ENCODE results near the gene NOP53.
"Not testable (repeated sequence)": the region's sequence is repeated elsewhere in the genome, so short reads cannot be mapped to it uniquely, and the experiment has no call there.

Gene NOP53

DNA sequence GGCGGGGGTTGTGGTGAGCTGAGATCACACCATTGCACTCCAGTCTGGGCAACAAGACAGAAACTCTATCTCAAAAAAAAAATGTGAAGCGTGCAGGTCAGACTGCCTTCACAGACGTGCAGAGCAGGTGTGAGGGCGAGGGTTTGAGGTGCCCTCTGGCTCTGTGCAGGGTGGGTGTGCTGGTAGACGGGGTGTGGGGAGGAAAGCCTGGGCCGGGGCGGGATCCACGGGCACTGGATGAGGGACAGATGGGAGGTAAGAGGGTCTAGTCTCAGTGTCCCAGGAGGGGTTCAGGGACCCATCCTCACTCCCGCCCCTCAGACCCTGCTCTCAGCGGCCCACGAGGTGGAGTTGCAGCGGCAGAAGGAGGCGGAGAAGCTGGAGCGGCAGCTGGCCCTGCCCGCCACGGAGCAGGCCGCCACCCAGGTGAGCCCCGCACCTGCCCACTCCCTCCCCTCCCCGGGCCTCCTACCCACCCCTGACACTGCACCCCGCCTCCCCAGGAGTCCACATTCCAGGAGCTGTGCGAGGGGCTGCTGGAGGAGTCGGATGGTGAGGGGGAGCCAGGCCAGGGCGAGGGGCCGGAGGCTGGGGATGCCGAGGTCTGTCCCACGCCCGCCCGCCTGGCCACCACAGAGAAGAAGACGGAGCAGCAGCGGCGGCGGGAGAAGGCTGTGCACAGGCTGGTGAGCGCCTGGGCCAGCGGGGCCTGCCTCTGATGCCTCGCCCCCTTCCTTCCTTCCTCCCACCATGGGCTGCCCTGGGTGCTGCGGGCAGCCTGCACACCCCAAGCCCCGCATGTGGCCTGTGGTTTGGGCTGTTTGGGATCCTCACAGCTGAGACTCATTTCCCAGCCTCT is 9.1 kb downstream of the NOP53 start:
- no peak for DNase-seq (ENCODE audit: low read depth)

DNA sequence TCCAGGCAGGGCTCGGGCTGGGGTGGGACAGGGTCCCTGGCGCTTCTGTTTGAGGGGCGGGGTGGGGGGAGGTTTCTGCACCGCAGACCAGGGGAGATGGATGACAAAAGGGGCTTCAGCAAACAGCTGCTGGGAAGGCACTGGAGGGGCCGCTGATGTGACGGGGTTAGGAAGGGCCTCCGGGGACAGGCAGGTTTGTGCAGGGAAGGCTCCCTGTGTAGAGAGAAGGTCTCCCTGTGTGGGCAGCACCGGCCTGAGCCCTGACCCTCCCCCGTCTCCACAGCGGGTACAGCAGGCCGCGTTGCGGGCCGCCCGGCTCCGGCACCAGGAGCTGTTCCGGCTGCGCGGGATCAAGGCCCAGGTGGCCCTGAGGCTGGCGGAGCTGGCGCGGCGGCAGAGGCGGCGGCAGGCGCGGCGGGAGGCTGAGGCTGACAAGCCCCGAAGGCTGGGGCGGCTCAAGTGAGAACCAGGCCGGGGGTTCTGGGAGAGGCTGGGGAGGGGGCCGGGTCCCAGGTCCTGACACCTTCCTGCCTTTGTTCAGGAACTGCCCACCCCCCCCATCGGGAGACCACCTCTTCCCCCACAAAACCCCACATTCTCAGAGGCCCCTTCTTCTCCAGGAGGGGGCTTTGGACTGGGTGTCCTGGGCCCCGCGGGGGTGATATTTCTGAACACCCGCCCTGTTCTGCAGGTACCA is 9.9 kb downstream of the NOP53 start:
- DNase-seq (ENCODE audit: low read depth) = no peak

- no peak for DNase-seq (ENCODE audit: low read depth)
These were observed 10.6 kb downstream of the NOP53 start for GRCh38 chr19:47755762-47756626.

DNA sequence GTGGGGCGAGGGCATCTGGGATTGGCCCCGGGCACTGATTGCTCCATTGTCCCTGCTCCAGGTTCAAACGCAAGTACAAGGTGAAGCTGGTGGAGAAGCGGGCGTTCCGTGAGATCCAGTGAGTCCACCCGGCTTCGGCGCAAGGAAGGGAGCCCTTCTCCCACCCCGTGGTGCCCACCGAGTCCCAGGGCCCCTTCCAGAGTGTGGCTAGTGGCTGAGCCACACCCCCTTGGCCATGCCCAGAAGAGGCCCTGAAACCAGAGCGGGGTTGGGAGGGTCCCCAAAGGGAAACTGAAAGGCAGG is 11.2 kb downstream of the NOP53 start:
- DNase-seq (ENCODE audit: low read depth) = no peak

- DNase-seq (ENCODE audit: low read depth) = no peak
These were observed 11.7 kb downstream of the NOP53 start for GRCh38 chr19:47756953-47757608.

GRCh38 chr19:47757617-47758442 is 12.5 kb downstream of the NOP53 start:
- DNase-seq (ENCODE audit: low read depth) = no peak

DNA sequence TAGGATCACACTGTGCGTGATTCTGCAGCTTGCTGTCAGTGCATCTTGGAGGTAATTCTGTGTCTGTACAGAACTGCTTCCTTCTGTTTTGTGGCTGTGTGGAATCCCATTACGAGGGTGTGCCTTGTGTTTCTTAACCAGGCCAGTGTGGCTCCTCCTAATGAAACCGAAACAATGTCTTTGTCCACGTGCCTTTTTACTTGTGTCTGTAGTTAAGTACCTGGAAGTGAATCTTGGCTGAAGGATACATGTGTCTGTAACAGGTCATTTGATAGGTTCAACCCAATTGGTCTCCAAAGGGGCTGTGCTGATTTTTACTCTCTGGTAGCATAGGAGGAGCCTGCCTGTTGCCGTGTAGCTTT is 13.1 kb downstream of the NOP53 start:
- DNase-seq (ENCODE audit: low read depth) = no peak

DNA sequence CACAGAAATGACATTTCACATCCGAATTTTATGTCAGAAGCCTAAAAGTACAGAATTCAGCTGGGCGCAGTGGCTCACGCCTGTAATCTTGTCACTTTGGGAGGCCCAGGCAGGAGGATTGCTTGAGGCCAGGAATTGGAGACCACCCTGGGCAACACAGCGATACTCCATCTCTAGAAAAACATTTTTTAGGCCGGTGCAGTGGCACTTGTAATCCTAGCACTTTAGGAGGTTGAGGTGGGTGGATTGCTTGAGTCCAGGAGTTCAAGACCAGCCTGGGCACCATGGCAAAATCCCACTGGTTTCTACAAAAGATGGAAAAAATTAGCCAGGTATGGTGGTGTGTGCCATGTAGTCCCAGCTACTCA is 15.3 kb downstream of the NOP53 start:
- no peak for DNase-seq (ENCODE audit: low read depth)

- no peak for DNase-seq (ENCODE audit: low read depth)
These were observed 16.2 kb downstream of the NOP53 start for GRCh38 chr19:47761566-47761965.

DNA sequence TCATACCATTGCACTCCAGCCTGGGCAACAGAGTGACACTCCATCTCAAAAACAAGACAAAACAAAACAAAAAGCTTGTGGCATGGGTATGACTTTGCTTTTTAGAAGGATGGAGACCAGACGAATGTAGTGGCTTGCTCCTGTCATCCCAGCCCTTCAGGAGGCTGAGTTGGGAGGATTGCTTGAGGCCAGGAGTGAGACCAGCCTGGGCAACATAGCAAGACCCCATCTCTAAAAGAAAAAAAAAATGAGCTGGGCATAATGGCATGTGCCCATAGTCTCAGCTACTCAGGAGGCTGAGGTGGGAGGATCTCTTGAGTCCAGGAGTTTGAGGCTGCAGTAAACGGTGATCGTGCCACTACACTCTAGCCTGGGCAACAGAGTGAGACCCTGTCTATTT is 16.8 kb downstream of the NOP53 start:
- no peak for DNase-seq (ENCODE audit: low read depth)

GRCh38 chr19:47762615-47763308 is 17.4 kb downstream of the NOP53 start:
- DNase-seq (ENCODE audit: low read depth) = no peak

- not testable (repeated sequence) for DNase-seq (ENCODE audit: low read depth)
These were observed 19.4 kb downstream of the NOP53 start for GRCh38 chr19:47764705-47765104.

GRCh38 chr19:47765523-47766358 is 20.4 kb downstream of the NOP53 start:
- DNase-seq (ENCODE audit: low read depth) = no peak

- no peak for DNase-seq (ENCODE audit: low read depth)
These were observed 20.9 kb downstream of the NOP53 start for GRCh38 chr19:47766359-47766620.

DNA sequence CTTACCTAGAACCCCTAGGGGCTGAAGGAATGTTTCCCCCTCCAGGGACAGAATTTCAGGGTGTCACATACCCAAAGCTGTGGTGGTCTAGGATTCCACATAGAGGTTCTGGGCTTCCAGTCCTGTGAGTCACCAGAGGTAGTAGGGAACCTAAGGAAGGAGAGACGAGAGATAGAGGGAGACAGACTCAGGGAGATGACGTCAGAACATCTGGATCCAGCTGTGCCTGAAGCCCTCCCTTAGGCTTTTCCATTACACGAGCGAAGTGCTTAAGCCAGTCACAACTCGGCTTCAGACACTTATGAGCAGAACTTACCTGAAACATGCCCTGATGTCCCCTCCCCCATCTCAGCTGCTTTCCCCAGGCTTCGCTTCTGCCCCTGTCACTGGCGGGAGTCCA is 21.3 kb downstream of the NOP53 start:
- no peak for DNase-seq (ENCODE audit: low read depth)

- no peak for DNase-seq (ENCODE audit: low read depth)
These were observed 22.0 kb downstream of the NOP53 start for GRCh38 chr19:47767349-47767748.

DNA sequence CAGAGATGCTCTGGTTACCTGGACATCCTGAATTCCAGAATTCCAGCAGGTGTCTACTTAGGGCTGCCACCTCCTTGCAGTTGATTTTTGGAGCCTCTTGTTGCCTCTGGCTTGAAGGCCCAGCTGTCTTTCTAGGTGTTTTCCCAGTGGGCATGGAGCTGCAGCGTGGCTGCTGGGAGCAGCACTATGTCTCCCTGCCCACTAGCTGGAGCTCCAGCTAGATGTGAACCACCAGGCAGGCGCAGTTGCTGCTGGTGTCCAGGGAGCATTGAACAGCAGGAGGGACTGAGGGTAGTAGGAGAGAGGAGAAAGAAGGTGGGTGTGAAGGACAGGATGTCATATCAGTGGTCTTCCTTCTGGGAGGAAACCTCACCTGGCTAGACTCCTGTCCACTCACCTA is 23.3 kb downstream of the NOP53 start:
- DNase-seq (ENCODE audit: low read depth) = no peak

GRCh38 chr19:47769534-47769933 is 24.2 kb downstream of the NOP53 start:
- DNase-seq (ENCODE audit: low read depth) = no peak

DNA sequence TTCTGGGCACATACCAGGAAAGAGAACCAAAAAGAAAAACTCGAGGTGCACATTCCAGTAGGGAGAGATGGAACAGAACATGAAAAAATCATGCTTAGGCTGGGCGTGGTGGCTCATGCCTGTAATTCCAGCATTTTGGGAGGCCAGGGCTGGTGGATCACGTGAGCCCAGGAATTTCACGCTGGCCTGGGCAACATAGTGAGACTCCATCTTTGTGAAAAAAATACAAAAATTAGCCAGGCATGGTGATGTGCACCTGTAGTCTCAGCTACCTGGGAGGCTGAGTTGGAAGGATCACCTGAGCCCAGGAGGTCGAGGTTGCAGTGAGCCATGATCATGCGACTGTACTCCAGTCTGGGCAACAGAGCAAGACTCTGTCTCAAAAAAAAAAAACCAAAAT is 25.9 kb downstream of the NOP53 start:
- DNase-seq (ENCODE audit: low read depth) = not testable (repeated sequence)

GRCh38 chr19:47776568-47776967 is 31.2 kb downstream of the NOP53 start:
- no peak for DNase-seq (ENCODE audit: low read depth)
